ENCODE results near the gene RERG.

The RERG gene

GRCh38 chr12:15208871-15209656 is 12.2 kb downstream of the RERG start:
- TF ChIP-seq CTCF (IDR thresholded peaks at IDR 0.05) (no peak), ZFX (IDR thresholded peaks at IDR 0.05; ENCODE audit: borderline replicate concordance) (no peak)
- no peak overlapping the region for H3K27ac ChIP-seq

GRCh38 chr12:15208140-15208539 is 13.1 kb downstream of the RERG start:
- H3K27ac ChIP-seq = no peak overlapping the region
- TF ChIP-seq ZFX (IDR thresholded peaks at IDR 0.05; ENCODE audit: borderline replicate concordance) (no peak), CTCF (IDR thresholded peaks at IDR 0.05) (peak; percentile 39)

GRCh38 chr12:15206831-15207389 is 14.3 kb downstream of the RERG start:
- H3K27ac ChIP-seq = no peak overlapping the region
- TF ChIP-seq ZFX (IDR thresholded peaks at IDR 0.05; ENCODE audit: borderline replicate concordance) (no peak), CTCF (IDR thresholded peaks at IDR 0.05) (no peak)

- H3K27ac ChIP-seq = no peak overlapping the region
- TF ChIP-seq CTCF (IDR thresholded peaks at IDR 0.05) = no peak
- no peak for TF ChIP-seq ZFX (IDR thresholded peaks at IDR 0.05; ENCODE audit: borderline replicate concordance)
Measured at GRCh38 chr12:15206338-15206737, 14.9 kb downstream of the RERG start.

GRCh38 chr12:15205341-15206010 is 15.7 kb downstream of the RERG start:
- no peak overlapping the region for H3K27ac ChIP-seq
- TF ChIP-seq ZFX (IDR thresholded peaks at IDR 0.05; ENCODE audit: borderline replicate concordance) = no peak

GRCh38 chr12:15201456-15201855 is 19.8 kb downstream of the RERG start:
- TF ChIP-seq ZFX (IDR thresholded peaks at IDR 0.05; ENCODE audit: borderline replicate concordance) = no peak
- no peak overlapping the region for H3K27ac ChIP-seq

- no peak overlapping the region for H3K27ac ChIP-seq
- TF ChIP-seq ZFX (IDR thresholded peaks at IDR 0.05; ENCODE audit: borderline replicate concordance) = no peak
Measured at GRCh38 chr12:15201056-15201455, 20.2 kb downstream of the RERG start.

GRCh38 chr12:15200641-15201040 is 20.6 kb downstream of the RERG start:
- no peak for TF ChIP-seq ZFX (IDR thresholded peaks at IDR 0.05; ENCODE audit: borderline replicate concordance)
- no peak for TF ChIP-seq CTCF (IDR thresholded peaks at IDR 0.05)
- no peak overlapping the region for H3K27ac ChIP-seq
